B cell (primary cell): ENCODE results near the gene SIX5. TPM values are rescaled to one million over a fixed set of nuclear protein-coding genes. Genes with fewer than 3 reads are reported as not detected.
A peak's percentile ranks its signal among the peaks of the same experiment; 100 is the strongest.

Source experiments
- ATAC-seq: fragments of 200-7000 bp; cut with Tn5 transposase; one replicate; pipeline ENCODE4 v1.10.0; 2021; ENCODE audit warnings: low read depth, mild to moderate bottlenecking, moderate number of reproducible peaks, moderate library complexity
- CTCF ChIA-PET: fragments of 350-600 bp; sonication (Branson Sonifier 250); formaldehyde crosslinking; loops from one replicate; lab custom pipeline; 2021; ENCODE audit warnings: antibody characterized with exemption, inconsistent platforms; lab: Charles Lee
- POLR2A ChIA-PET: fragments of 350-600 bp; sonication (Branson Sonifier 250); formaldehyde crosslinking; loops from one replicate; lab custom pipeline; 2021; ENCODE audit warnings: antibody characterized with exemption; lab: Charles Lee
- DNase-seq: peaks from one replicate; pipeline ENCODE4 v3.0.0; 2013
- H2AFZ ChIP-seq: 2 replicates; pipeline ENCODE4 v1.6.1; 2012; ENCODE audit warnings: mild to moderate bottlenecking, low read depth, low read length; ENCODE audit not compliant: insufficient read depth, poor library complexity, severe bottlenecking
- H3K27ac ChIP-seq, 2 donors: 1 replicate in 1 of 2; 2 replicates in 1 of 2; pipeline ENCODE4 v1.5.1; 2012 to 2013; ENCODE audit warnings: low read length in 2 of 2, mild to moderate bottlenecking in 2 of 2, moderate library complexity in 1 of 2
- H3K27me3 ChIP-seq, 4 experiments: fragments of 200-600 bp in 1 of 4; sonication (generic) in 1 of 4; replicated peaks in 1 of 4; 1 replicate in 2 of 4; 2 replicates in 2 of 4; pipeline versions ENCODE4 v1.6.1 to v1.7.0; 2013 to 2016; ENCODE audit warnings: low read length in 3 of 4, mild to moderate bottlenecking in 2 of 4, mixed read lengths in 1 of 4, moderate library complexity in 1 of 4; ENCODE audit not compliant: insufficient read depth in 4 of 4, control insufficient read depth in 3 of 4; ENCODE audit errors: control extremely low read depth in 1 of 4
- H3K36me3 ChIP-seq, 2 experiments: replicated peaks in 1 of 2; 1 replicate in 1 of 2; 2 replicates in 1 of 2; pipeline versions ENCODE4 v1.6.1 to v1.7.1; 2013; ENCODE audit warnings: low read length in 1 of 2; ENCODE audit not compliant: insufficient read depth in 2 of 2, control insufficient read depth in 1 of 2; ENCODE audit errors: control extremely low read depth in 1 of 2, extremely low read depth in 1 of 2
- H3K4me1 ChIP-seq, 2 donors: fragments of 200-600 bp in 1 of 2; sonication (generic) in 1 of 2; 1 replicate in 1 of 2; 2 replicates in 1 of 2; pipeline versions ENCODE4 v1.5.1 to v1.6.1; 2013 to 2017; ENCODE audit warnings: low read length in 2 of 2; ENCODE audit not compliant: control insufficient read depth in 2 of 2, insufficient read depth in 2 of 2
- H3K4me2 ChIP-seq: replicated peaks from 2 replicates; pipeline ENCODE3; 2012; ENCODE audit warnings: mild to moderate bottlenecking, low read depth, low read length; ENCODE audit not compliant: poor library complexity, severe bottlenecking
- H3K4me3 ChIP-seq, 5 experiments: fragments of 200-600 bp in 1 of 5; sonication (generic) in 1 of 5; 1 replicate in 3 of 5; 2 replicates in 2 of 5; pipeline versions ENCODE4 v1.5.1 to v1.7.0; 2011 to 2016; ENCODE audit warnings: low read length in 4 of 5, mild to moderate bottlenecking in 4 of 5, low read depth in 2 of 5, control low read depth in 1 of 5, moderate library complexity in 1 of 5; ENCODE audit not compliant: insufficient read depth in 1 of 5; ENCODE audit errors: control extremely low read depth in 1 of 5, extremely low read depth in 1 of 5
- H3K79me2 ChIP-seq: fragments of 200-600 bp; sonication (generic); one replicate; pipeline ENCODE4 v1.6.0; 2016; ENCODE audit warnings: low read length; ENCODE audit not compliant: control insufficient read depth, insufficient read depth
- H3K9ac ChIP-seq: fragments of 200-600 bp; sonication (generic); 2 replicates; pipeline ENCODE4 v1.6.1; 2017; ENCODE audit warnings: mild to moderate bottlenecking, low read length, moderate library complexity
- H3K9me3 ChIP-seq, 3 donors: one replicate each; pipeline versions ENCODE4 v1.6.1 to v1.7.1; 2013; ENCODE audit warnings: low read length in 2 of 3; ENCODE audit not compliant: control insufficient read depth in 2 of 3, insufficient read depth in 1 of 3; ENCODE audit errors: control extremely low read depth in 1 of 3
- H4K20me1 ChIP-seq: 2 replicates; pipeline ENCODE4 v1.6.0; 2012; ENCODE audit warnings: mild to moderate bottlenecking, low read length; ENCODE audit not compliant: insufficient read depth, control insufficient read depth, poor library complexity, severe bottlenecking
- H3K27ac Mint-ChIP-seq: one replicate; pipeline ENCODE4 v1.8.0; 2021; ENCODE audit warnings: mixed read lengths
- H3K27me3 Mint-ChIP-seq: one replicate; pipeline ENCODE4 v1.8.0; 2021; ENCODE audit warnings: mixed read lengths
- H3K4me1 Mint-ChIP-seq: one replicate; pipeline ENCODE4 v1.8.0; 2021; ENCODE audit warnings: mixed read lengths
- H3K4me3 Mint-ChIP-seq: one replicate; pipeline ENCODE4 v1.8.0; 2021; ENCODE audit warnings: mixed read lengths
- H3K9me3 Mint-ChIP-seq: one replicate; pipeline ENCODE4 v1.8.0; 2022; ENCODE audit warnings: mixed read lengths; ENCODE audit not compliant: insufficient read depth
- EZH2 ChIP-seq: IDR thresholded peaks from 2 replicates; pipeline ENCODE4 v1.6.1; 2012; ENCODE audit warnings: borderline replicate concordance, low read depth, mild to moderate bottlenecking, moderate library complexity, low read length; ENCODE audit not compliant: insufficient read depth, poor library complexity, severe bottlenecking
- WGBS: methylation state at CpG from one replicate; pipeline ENCODE4 v1.1.5; 2013; ENCODE audit warnings: missing lambda C conversion rate; ENCODE audit not compliant: insufficient coverage; 5-methylcytosine and 5-hydroxymethylcytosine counted together
- intact Hi-C: fragments of 100-400 bp; cut with micrococcal nuclease; formaldehyde crosslinking; loops from one replicate; pipeline ENCODE4 v1.10.0; 2022
- polyA plus RNA-seq: library from polyadenylated mRNA; depleted of rRNA; stranded (reverse); fragments of >200 nt; gene quantifications from 2 replicates; pipeline ENCODE4 v1.2.3, GENCODE V29; 2012
- total RNA-seq, 2 donors: library from RNA; stranded (reverse); fragments of 120-200 nt in 1 of 2; gene quantifications; 1 replicate in 1 of 2; 2 replicates in 1 of 2; pipeline versions ENCODE4 v1.2.3 to v1.2.4, GENCODE V29; 2013 to 2022
- TF ChIP-seq, protein P1 (sequence below): fragments of 200-600 bp; IDR thresholded peaks from one replicate; pipeline ENCODE4 v1.8.0; 2022; ENCODE audit warnings: antibody characterized with exemption, mild to moderate bottlenecking

The SIX5 gene
- total and polyA plus RNA-seq, 2 donors (not counting 1 experiment from before 2014, with no cell fraction given) = 1.4 to 2.1 TPM

DNA sequence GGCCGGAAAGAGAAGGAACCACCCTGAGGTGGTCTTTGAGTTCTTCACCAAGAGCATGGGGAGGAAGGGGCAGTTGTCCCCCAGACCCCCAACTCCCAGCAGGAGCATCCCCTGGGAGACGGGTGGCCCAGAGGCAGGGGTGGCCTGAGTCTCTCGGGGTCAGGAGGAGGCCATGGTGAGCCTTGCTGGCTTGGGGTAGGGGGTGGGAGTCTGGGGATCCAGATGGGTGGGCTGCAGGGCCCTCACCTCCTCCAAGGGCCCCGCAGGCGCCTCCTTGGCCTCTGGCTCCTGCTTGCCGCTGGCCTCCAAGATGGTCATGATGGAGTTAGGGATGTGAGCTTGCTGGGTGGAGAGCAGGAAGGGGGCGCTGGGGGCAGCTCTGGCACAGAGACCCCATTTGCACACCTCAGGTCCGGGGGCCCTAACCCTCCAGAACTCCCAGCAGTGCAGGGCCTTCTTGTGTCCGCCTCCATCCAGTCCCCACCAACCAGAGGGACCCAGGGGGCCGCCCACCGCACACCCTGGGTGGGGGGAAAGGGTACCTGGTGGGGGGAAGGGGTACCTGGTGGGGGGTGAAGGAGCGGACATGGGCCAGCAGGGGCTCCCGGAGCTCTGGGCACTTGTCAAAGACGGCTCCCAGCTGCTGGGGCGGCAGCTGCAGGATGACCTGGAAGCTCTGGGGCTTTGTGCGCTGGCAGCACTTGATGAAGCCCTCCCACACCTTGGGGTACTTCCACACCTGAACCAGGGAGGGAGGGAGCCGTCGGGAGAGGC lies 47.4 kb upstream of the SIX5 start:
- 94% methylated on average over 10 of the region's 18 CpGs for WGBS
- peak overlapping the region; percentile 46 for H2AFZ ChIP-seq
- Mint-ChIP-seq H3K27me3 (peaks cover 3% of the 10 kb centered on the region), H3K4me3 (no peak overlapping the region), H3K9me3 (no peaks in the 10 kb centered on the region), H3K27ac (no peak overlapping the region), H3K4me1 (peaks cover 11% of the 10 kb centered on the region)
- no peak overlapping the region for H3K27ac ChIP-seq
- H3K9me3 ChIP-seq = no peaks in the 10 kb centered on the region
- H3K27me3 ChIP-seq = peaks cover 0 to 6% (median 2%) of the 10 kb centered on the region in 4 experiments
- ATAC-seq (no peak), DNase-seq (peak; percentile 40)
- no peak overlapping the region for H3K9ac ChIP-seq
- no peak overlapping the region for H3K4me3 ChIP-seq
- H3K4me1 ChIP-seq = peaks cover 19 to 23% of the 10 kb centered on the region in 2 donors
- POLR2A ChIA-PET = interaction anchor here (0.7 kb wide), 2 partner anchors 65 to 76 kb away, joined by 5 to 6 read pairs; no protein-coding TSS in a partner anchor
- no peak for TF ChIP-seq EZH2
- TF ChIP-seq, protein P1, sequence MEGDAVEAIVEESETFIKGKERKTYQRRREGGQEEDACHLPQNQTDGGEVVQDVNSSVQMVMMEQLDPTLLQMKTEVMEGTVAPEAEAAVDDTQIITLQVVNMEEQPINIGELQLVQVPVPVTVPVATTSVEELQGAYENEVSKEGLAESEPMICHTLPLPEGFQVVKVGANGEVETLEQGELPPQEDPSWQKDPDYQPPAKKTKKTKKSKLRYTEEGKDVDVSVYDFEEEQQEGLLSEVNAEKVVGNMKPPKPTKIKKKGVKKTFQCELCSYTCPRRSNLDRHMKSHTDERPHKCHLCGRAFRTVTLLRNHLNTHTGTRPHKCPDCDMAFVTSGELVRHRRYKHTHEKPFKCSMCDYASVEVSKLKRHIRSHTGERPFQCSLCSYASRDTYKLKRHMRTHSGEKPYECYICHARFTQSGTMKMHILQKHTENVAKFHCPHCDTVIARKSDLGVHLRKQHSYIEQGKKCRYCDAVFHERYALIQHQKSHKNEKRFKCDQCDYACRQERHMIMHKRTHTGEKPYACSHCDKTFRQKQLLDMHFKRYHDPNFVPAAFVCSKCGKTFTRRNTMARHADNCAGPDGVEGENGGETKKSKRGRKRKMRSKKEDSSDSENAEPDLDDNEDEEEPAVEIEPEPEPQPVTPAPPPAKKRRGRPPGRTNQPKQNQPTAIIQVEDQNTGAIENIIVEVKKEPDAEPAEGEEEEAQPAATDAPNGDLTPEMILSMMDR = no peak
- H4K20me1 ChIP-seq = peaks cover 14% of the 10 kb centered on the region
- H3K79me2 ChIP-seq = no peaks in the 10 kb centered on the region
- H3K4me2 ChIP-seq = peak overlapping the region; percentile 78
- intact Hi-C loops = loop anchor here (1.0 to 2.0 kb wide), 5 partner anchors 24 to 200 kb away; partner anchors contain the start of genes DMWD and SYMPK
- CTCF ChIA-PET = interaction anchor here (0.5 to 2.2 kb wide), 25 partner anchors 10 to 1128 kb away, joined by 3 to 23 read pairs (median 4); partner anchors contain the start of genes DMWD, IRF2BP1, SIX5 and SYMPK
- H3K36me3 ChIP-seq = peaks cover 0 to 16% of the 10 kb centered on the region in 2 experiments
